ENCODE results near the gene ZNF24.

Gene ZNF24

DNA sequence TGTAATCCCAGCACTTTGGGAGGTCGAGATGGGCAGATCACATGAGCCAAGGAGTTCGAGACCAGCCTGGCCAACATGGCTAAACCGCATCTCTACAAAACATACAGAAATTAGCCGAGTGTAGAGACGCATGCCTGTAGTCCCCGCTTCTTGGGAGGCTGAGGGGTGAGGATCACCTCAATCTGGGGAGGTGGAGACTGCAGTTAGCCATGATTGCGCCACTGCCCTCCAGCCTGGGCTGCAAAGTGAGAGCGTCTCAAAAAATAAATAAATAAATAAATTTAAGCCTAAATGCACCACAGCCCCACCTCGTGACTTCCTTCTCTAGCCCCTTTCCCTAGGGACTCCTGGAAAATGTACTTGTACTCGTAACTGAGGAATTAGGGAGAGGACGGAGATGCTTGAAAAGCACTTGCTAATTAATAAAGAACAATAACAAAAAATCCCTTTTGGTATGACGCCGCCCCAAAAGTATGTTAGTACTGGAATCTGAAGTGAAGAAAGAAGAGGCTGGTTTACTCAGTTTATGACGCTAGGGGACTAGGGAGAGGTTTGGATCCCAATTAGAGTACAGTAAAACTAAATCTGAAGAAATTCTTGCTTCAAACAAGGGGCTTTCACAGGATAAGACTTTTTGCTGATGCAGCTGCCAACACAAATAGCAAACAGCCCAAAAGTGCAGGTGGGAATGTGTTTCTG lies 33.8 kb upstream of the ZNF24 start:
- H3K4me3 ChIP-seq (ENCODE audit: low read depth in 1 of 2, low read length in 2 of 2), result no peak overlapping the region
- H3K9ac ChIP-seq (ENCODE audit: low read depth in 1 of 2, low read length in 2 of 2), result no peak overlapping the region
- H3K36me3 ChIP-seq (ENCODE audit: control insufficient read depth in 1 of 2, insufficient read depth in 2 of 2, low read length in 2 of 2), result no peaks in the 10 kb centered on the region
- no peak overlapping the region for H3K27ac ChIP-seq (ENCODE audit: low read depth, low read length)
- H3K9me3 ChIP-seq (ENCODE audit: control insufficient read depth in 1 of 2, low read length in 2 of 2), result no peaks in the 10 kb centered on the region
- H3K4me1 ChIP-seq (ENCODE audit: control insufficient read depth in 1 of 2, insufficient read depth in 2 of 2, low read length in 2 of 2), result peaks cover 4% of the 10 kb centered on the region in 2 donors
- H3K27me3 ChIP-seq (ENCODE audit: control insufficient read depth in 1 of 2, insufficient read depth in 2 of 2, low read length in 2 of 2), result no peaks in the 10 kb centered on the region

- H3K36me3 ChIP-seq (ENCODE audit: control insufficient read depth in 1 of 2, insufficient read depth in 2 of 2, low read length in 2 of 2), result no peaks in the 10 kb centered on the region
- H3K4me3 ChIP-seq (ENCODE audit: low read depth in 1 of 2, low read length in 2 of 2), result peak within 1 kb of the TSS; percentile 89 to 90
- no peaks in the 10 kb centered on the region for H3K9me3 ChIP-seq (ENCODE audit: control insufficient read depth in 1 of 2, low read length in 2 of 2)
- no peaks in the 10 kb centered on the region for H3K27me3 ChIP-seq (ENCODE audit: control insufficient read depth in 1 of 2, insufficient read depth in 2 of 2, low read length in 2 of 2)
- no peak within 1 kb of the TSS for H3K27ac ChIP-seq (ENCODE audit: low read depth, low read length)
- H3K4me1 ChIP-seq (ENCODE audit: control insufficient read depth in 1 of 2, insufficient read depth in 2 of 2, low read length in 2 of 2), result peaks cover 4% of the 10 kb centered on the region in 2 donors
- peak within 1 kb of the TSS; percentile 57 to 75 for H3K9ac ChIP-seq (ENCODE audit: low read depth in 1 of 2, low read length in 2 of 2)
Measured at GRCh38 chr18:35376742-35377695, 32.8 kb upstream of the ZNF24 start, which contains the start of gene ZNF396. ZNF396 (minus strand) TSS chr18:35377337; CDS start chr18:35374292, 3,045 bp downstream.

DNA sequence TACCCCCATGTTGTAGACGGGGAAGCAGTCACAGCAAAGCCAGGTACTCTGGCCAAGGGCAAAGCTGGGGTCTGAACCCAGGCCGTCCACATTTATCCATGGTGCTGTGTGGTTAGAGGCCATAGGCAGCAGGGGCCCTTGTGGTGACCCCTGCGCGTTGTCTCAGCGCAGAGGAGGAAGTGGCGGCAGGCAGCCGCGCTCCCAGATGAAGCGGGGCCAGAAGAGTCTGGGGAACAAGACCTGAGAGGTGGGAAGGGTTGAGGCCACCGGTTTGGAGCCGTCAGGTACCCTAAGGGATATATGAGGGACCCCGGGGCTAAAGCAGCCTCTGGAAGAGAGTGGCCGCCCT lies 32.1 kb upstream of the ZNF24 start:
- Histone ChIP-seq H3K27me3 (ENCODE audit: control insufficient read depth in 1 of 2, insufficient read depth in 2 of 2, low read length in 2 of 2) (no peaks in the 10 kb centered on the region), H3K27ac (ENCODE audit: low read depth, low read length) (no peak overlapping the region), H3K9ac (ENCODE audit: low read depth in 1 of 2, low read length in 2 of 2) (peak overlapping the region; percentile 57 to 75), H3K4me3 (ENCODE audit: low read depth in 1 of 2, low read length in 2 of 2) (peak overlapping the region; percentile 89 to 90), H3K4me1 (ENCODE audit: control insufficient read depth in 1 of 2, insufficient read depth in 2 of 2, low read length in 2 of 2) (peaks cover 4% of the 10 kb centered on the region in 2 donors), H3K36me3 (ENCODE audit: control insufficient read depth in 1 of 2, insufficient read depth in 2 of 2, low read length in 2 of 2) (no peaks in the 10 kb centered on the region), H3K9me3 (ENCODE audit: control insufficient read depth in 1 of 2, low read length in 2 of 2) (no peaks in the 10 kb centered on the region)

DNA sequence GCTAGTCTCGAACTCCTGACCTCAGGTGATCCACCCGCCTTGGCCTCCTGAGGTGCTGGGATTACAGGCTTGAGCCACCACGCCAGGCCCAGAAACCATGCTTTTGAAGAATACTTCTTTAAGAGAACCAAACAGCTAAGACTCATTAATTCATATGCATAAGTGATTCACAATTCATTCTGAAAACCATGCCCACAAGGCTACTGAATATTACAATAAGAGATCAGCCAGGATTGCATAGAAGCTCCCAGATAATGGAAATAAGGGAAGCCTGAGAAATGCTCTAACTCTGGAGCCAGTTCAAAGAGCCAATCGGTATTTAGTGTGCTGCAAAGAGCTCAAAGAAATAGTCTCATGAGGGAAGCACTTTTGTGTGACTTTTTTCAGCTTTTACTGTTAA lies 30.5 kb upstream of the ZNF24 start:
- Histone ChIP-seq H3K27me3 (ENCODE audit: control insufficient read depth in 1 of 2, insufficient read depth in 2 of 2, low read length in 2 of 2) (no peaks in the 10 kb centered on the region), H3K9me3 (ENCODE audit: control insufficient read depth in 1 of 2, low read length in 2 of 2) (no peaks in the 10 kb centered on the region), H3K9ac (ENCODE audit: low read depth in 1 of 2, low read length in 2 of 2) (no peak overlapping the region), H3K4me1 (ENCODE audit: control insufficient read depth in 1 of 2, insufficient read depth in 2 of 2, low read length in 2 of 2) (peaks cover 4% of the 10 kb centered on the region in 2 donors), H3K4me3 (ENCODE audit: low read depth in 1 of 2, low read length in 2 of 2) (no peak overlapping the region), H3K27ac (ENCODE audit: low read depth, low read length) (no peak overlapping the region), H3K36me3 (ENCODE audit: control insufficient read depth in 1 of 2, insufficient read depth in 2 of 2, low read length in 2 of 2) (no peaks in the 10 kb centered on the region)

GRCh38 chr18:35371412-35372195 lies 27.4 kb upstream of the ZNF24 start:
- Histone ChIP-seq H3K4me3 (ENCODE audit: low read depth in 1 of 2, low read length in 2 of 2) (no peak overlapping the region), H3K36me3 (ENCODE audit: control insufficient read depth in 1 of 2, insufficient read depth in 2 of 2, low read length in 2 of 2) (no peaks in the 10 kb centered on the region), H3K9ac (ENCODE audit: low read depth in 1 of 2, low read length in 2 of 2) (no peak overlapping the region), H3K27ac (ENCODE audit: low read depth, low read length) (no peak overlapping the region), H3K4me1 (ENCODE audit: control insufficient read depth in 1 of 2, insufficient read depth in 2 of 2, low read length in 2 of 2) (peaks cover 0 to 4% of the 10 kb centered on the region in 2 donors), H3K27me3 (ENCODE audit: control insufficient read depth in 1 of 2, insufficient read depth in 2 of 2, low read length in 2 of 2) (no peaks in the 10 kb centered on the region), H3K9me3 (ENCODE audit: control insufficient read depth in 1 of 2, low read length in 2 of 2) (no peaks in the 10 kb centered on the region)

- no peak overlapping the region for H3K9ac ChIP-seq (ENCODE audit: low read depth in 1 of 2, low read length in 2 of 2)
- H3K9me3 ChIP-seq (ENCODE audit: control insufficient read depth in 1 of 2, low read length in 2 of 2), result no peaks in the 10 kb centered on the region
- H3K4me3 ChIP-seq (ENCODE audit: low read depth in 1 of 2, low read length in 2 of 2), result no peak overlapping the region
- H3K27ac ChIP-seq (ENCODE audit: low read depth, low read length), result no peak overlapping the region
- H3K27me3 ChIP-seq (ENCODE audit: control insufficient read depth in 1 of 2, insufficient read depth in 2 of 2, low read length in 2 of 2), result no peaks in the 10 kb centered on the region
- no peaks in the 10 kb centered on the region for H3K4me1 ChIP-seq (ENCODE audit: control insufficient read depth in 1 of 2, insufficient read depth in 2 of 2, low read length in 2 of 2)
- no peaks in the 10 kb centered on the region for H3K36me3 ChIP-seq (ENCODE audit: control insufficient read depth in 1 of 2, insufficient read depth in 2 of 2, low read length in 2 of 2)
Measured at GRCh38 chr18:35369126-35369525, 24.9 kb upstream of the ZNF24 start.

GRCh38 chr18:35368595-35368994 lies 24.4 kb upstream of the ZNF24 start:
- Histone ChIP-seq H3K9me3 (ENCODE audit: control insufficient read depth in 1 of 2, low read length in 2 of 2) (no peaks in the 10 kb centered on the region), H3K27ac (ENCODE audit: low read depth, low read length) (no peak overlapping the region), H3K9ac (ENCODE audit: low read depth in 1 of 2, low read length in 2 of 2) (no peak overlapping the region), H3K27me3 (ENCODE audit: control insufficient read depth in 1 of 2, insufficient read depth in 2 of 2, low read length in 2 of 2) (no peaks in the 10 kb centered on the region), H3K4me3 (ENCODE audit: low read depth in 1 of 2, low read length in 2 of 2) (no peak overlapping the region), H3K4me1 (ENCODE audit: control insufficient read depth in 1 of 2, insufficient read depth in 2 of 2, low read length in 2 of 2) (no peaks in the 10 kb centered on the region), H3K36me3 (ENCODE audit: control insufficient read depth in 1 of 2, insufficient read depth in 2 of 2, low read length in 2 of 2) (no peaks in the 10 kb centered on the region)

GRCh38 chr18:35362531-35362930 lies 18.3 kb upstream of the ZNF24 start:
- H3K9me3 ChIP-seq (ENCODE audit: control insufficient read depth in 1 of 2, low read length in 2 of 2), result no peaks in the 10 kb centered on the region
- no peak overlapping the region for H3K9ac ChIP-seq (ENCODE audit: low read depth in 1 of 2, low read length in 2 of 2)
- no peaks in the 10 kb centered on the region for H3K4me1 ChIP-seq (ENCODE audit: control insufficient read depth in 1 of 2, insufficient read depth in 2 of 2, low read length in 2 of 2)
- H3K27me3 ChIP-seq (ENCODE audit: control insufficient read depth in 1 of 2, insufficient read depth in 2 of 2, low read length in 2 of 2), result no peaks in the 10 kb centered on the region
- H3K4me3 ChIP-seq (ENCODE audit: low read depth in 1 of 2, low read length in 2 of 2), result no peak overlapping the region
- H3K36me3 ChIP-seq (ENCODE audit: control insufficient read depth in 1 of 2, insufficient read depth in 2 of 2, low read length in 2 of 2), result no peaks in the 10 kb centered on the region
- H3K27ac ChIP-seq (ENCODE audit: low read depth, low read length), result no peak overlapping the region

GRCh38 chr18:35361570-35362321 lies 17.5 kb upstream of the ZNF24 start:
- H3K4me1 ChIP-seq (ENCODE audit: control insufficient read depth in 1 of 2, insufficient read depth in 2 of 2, low read length in 2 of 2), result no peaks in the 10 kb centered on the region
- no peaks in the 10 kb centered on the region for H3K36me3 ChIP-seq (ENCODE audit: control insufficient read depth in 1 of 2, insufficient read depth in 2 of 2, low read length in 2 of 2)

More at GRCh38 chr18:35361570-35362321, 17.5 kb upstream of the ZNF24 start:
- no peak overlapping the region for H3K9ac ChIP-seq (ENCODE audit: low read depth in 1 of 2, low read length in 2 of 2)
- H3K9me3 ChIP-seq (ENCODE audit: control insufficient read depth in 1 of 2, low read length in 2 of 2), result no peaks in the 10 kb centered on the region
- H3K27me3 ChIP-seq (ENCODE audit: control insufficient read depth in 1 of 2, insufficient read depth in 2 of 2, low read length in 2 of 2), result no peaks in the 10 kb centered on the region
- no peak overlapping the region for H3K4me3 ChIP-seq (ENCODE audit: low read depth in 1 of 2, low read length in 2 of 2)
- no peak overlapping the region for H3K27ac ChIP-seq (ENCODE audit: low read depth, low read length)
